GM12878 (cell line): Measurements from ENCODE around the gene DYNLT5. TPM values are rescaled to one million over a fixed set of nuclear protein-coding genes. Genes with fewer than 3 reads are reported as not detected.

Source experiments
- ATAC-seq: fragments of 200-7000 bp; cut with Tn5 transposase; 3 replicates; pipeline ENCODE4 v1.9.1; 2020; ENCODE audit warnings: mild to moderate bottlenecking, moderate library complexity
- BruUV-seq: library from RNA; stranded (reverse); fragments of 400-500 nt; replicated peaks from 2 replicates; lab custom pipeline; 2021; lab: Mats Ljungman, UMichigan
- CTCF ChIA-PET: fragments of 300-600 bp; sonication (Branson Sonifier 250); formaldehyde crosslinking; extraction: SDS; loops from one replicate; lab custom pipeline; 2021; ENCODE audit warnings: inconsistent platforms; lab: Yijun Ruan, JAX
- POLR2A ChIA-PET: fragments of 350-600 bp; formaldehyde crosslinking; extraction: SDS; loops from one replicate; lab custom pipeline; 2021; ENCODE audit warnings: inconsistent platforms; lab: Charles Lee
- RAD21 ChIA-PET: fragments of 300-600 bp; sonication (Branson Sonifier 250); formaldehyde crosslinking; loops from one replicate; lab custom pipeline; 2023; ENCODE audit warnings: antibody characterized with exemption; ENCODE audit not compliant: unreplicated experiment; lab: Charles Lee
- SMC1A ChIA-PET: fragments of 300-600 bp; sonication (Branson Sonifier 250); formaldehyde crosslinking; loops from one replicate; lab custom pipeline; 2023; ENCODE audit not compliant: unreplicated experiment, uncharacterized antibody; lab: Charles Lee
- DNase-seq: peaks from one replicate; pipeline ENCODE4 v3.0.0-alpha.2; 2011; ENCODE audit warnings: low read depth, low spot score
- FAIRE-seq: peaks from 3 replicates; lab custom pipeline; 2011; peaks lifted over from hg19 to GRCh38; lab: Jason Lieb, UNC
- H2AFZ ChIP-seq: 2 replicates; pipeline ENCODE4 v1.6.0; 2011; ENCODE audit warnings: low read depth, low read length, control low read depth; ENCODE audit not compliant: control insufficient read depth
- H3K27ac ChIP-seq: 2 replicates; pipeline ENCODE4 v1.5.1; 2011; ENCODE audit warnings: control low read depth; ENCODE audit not compliant: control insufficient read depth, insufficient read depth
- H3K27me3 ChIP-seq, 2 experiments: replicated peaks in 1 of 2; 2 replicates each; pipeline versions ENCODE4 v1.6.0 to v1.6.1; 2011; ENCODE audit warnings: low read length in 1 of 2; ENCODE audit not compliant: control insufficient read depth in 2 of 2, insufficient read depth in 2 of 2
- H3K36me3 ChIP-seq, 2 experiments: 2 replicates each; pipeline ENCODE4 v1.5.1; 2011; ENCODE audit warnings: low read length in 1 of 2; ENCODE audit not compliant: control insufficient read depth in 2 of 2, insufficient read depth in 2 of 2
- H3K4me1 ChIP-seq: 2 replicates; pipeline ENCODE4 v1.6.1; 2011; ENCODE audit warnings: mild to moderate bottlenecking, low read length, moderate library complexity, mixed read lengths; ENCODE audit not compliant: control insufficient read depth, insufficient read depth
- H3K4me2 ChIP-seq: 2 replicates; pipeline ENCODE4 v1.6.0; 2011; ENCODE audit warnings: control low read depth; ENCODE audit not compliant: control insufficient read depth, insufficient read depth
- H3K4me3 ChIP-seq: fragments of 200-600 bp; sonication (generic); 2 replicates; pipeline ENCODE4 v1.5.1; 2016
- H3K79me2 ChIP-seq: 2 replicates; pipeline ENCODE4 v1.6.0; 2011; ENCODE audit warnings: low read length; ENCODE audit not compliant: control insufficient read depth, insufficient read depth
- H3K9ac ChIP-seq: 2 replicates; pipeline ENCODE4 v1.8.0; 2011; ENCODE audit warnings: low read length, control low read depth, mixed read lengths; ENCODE audit not compliant: control insufficient read depth, insufficient read depth
- H3K9me3 ChIP-seq: replicated peaks from 3 replicates; pipeline ENCODE4 v1.5.1; 2011; ENCODE audit warnings: mild to moderate bottlenecking, low read length; ENCODE audit not compliant: control insufficient read depth, insufficient read depth
- H4K20me1 ChIP-seq: 2 replicates; pipeline ENCODE4 v1.6.0; 2011; ENCODE audit not compliant: control insufficient read depth, insufficient read depth
- E4F1 ChIP-seq: fragments of 450-650 bp; IDR thresholded peaks from 2 replicates; pipeline ENCODE4 v1.6.1; 2018; ENCODE audit warnings: borderline replicate concordance, mild to moderate bottlenecking; ENCODE audit not compliant: partially characterized antibody
- REST ChIP-seq: IDR thresholded peaks from 2 replicates; pipeline ENCODE4 v1.6.1; 2012; ENCODE audit warnings: mild to moderate bottlenecking, low read depth, low read length
- SREBF1 ChIP-seq: IDR thresholded peaks from 2 replicates; pipeline ENCODE4 v1.6.1; 2012; ENCODE audit warnings: mild to moderate bottlenecking, low read length
- WGBS: methylation state at CpG from one replicate; pipeline ENCODE4 v1.1.6; 2016; ENCODE audit warnings: low lambda C conversion rate; ENCODE audit not compliant: insufficient replicate concordance, insufficient coverage; ENCODE audit errors: missing lambda C conversion rate; 5-methylcytosine and 5-hydroxymethylcytosine counted together
- in situ Hi-C: fragments of 300-500 bp; cut with MboI; formaldehyde crosslinking; loops from 9 replicates; pipeline ENCODE4 v1.14.3; 2018; ENCODE audit warnings: mixed read lengths
- intact Hi-C: fragments of 100-400 bp; cut with micrococcal nuclease; formaldehyde crosslinking; loops from one replicate; pipeline ENCODE4 v1.14.2; 2022; ENCODE audit not compliant: unreplicated experiment
- polyA plus RNA-seq, 11 experiments: library from polyadenylated mRNA; depleted of rRNA in 4 of 11; unstranded in 6 of 11; stranded (reverse) in 5 of 11; fragments of >200 nt; fragmentation: Nextera tagmentation in 4 of 11; fragmentation: Illumina TruSeq in 1 of 11; extraction: Ambion mirVana in 4 of 11; extraction: Trizol in 1 of 11; gene quantifications; 1 replicate in 1 of 11; 2 replicates in 10 of 11; pipeline versions ENCODE4 v1.2.1 to v1.2.3, GENCODE V29; 2011 to 2016; ENCODE audit warnings: inconsistent platforms in 2 of 11, missing spikeins in 2 of 11, low read depth in 1 of 11
- total RNA-seq, 4 experiments: library from RNA; depleted of rRNA in 3 of 4; stranded (reverse); fragments of >200 nt in 3 of 4; fragmentation: Illumina TruSeq in 1 of 4; extraction: Trizol in 1 of 4; gene quantifications; 2 replicates each; pipeline versions ENCODE4 v1.2.1 to v1.2.3, GENCODE V29; 2013 to 2021

DYNLT5 gene
- total and polyA plus RNA-seq, 10 of the 15 experiments (the other 5 are each of a cell fraction or from before 2014, with no cell fraction given): not detected

GRCh38 chr1:66770240-66770639 is 18.0 kb downstream of the DYNLT5 start:
- no peaks in the 10 kb centered on the region; a peak in 1 of 4 replicates for H3K27me3 ChIP-seq
- no TSS peak for BruUV-seq
- H3K4me1 ChIP-seq: no peaks in the 10 kb centered on the region
- H3K79me2 ChIP-seq: no peaks in the 10 kb centered on the region
- no peak overlapping the region for H3K9ac ChIP-seq
- CTCF ChIA-PET: interaction anchor here (1.3 kb wide), 1 partner anchor 379 kb away, joined by 5 read pairs; no protein-coding TSS in a partner anchor
- H3K27ac ChIP-seq: no peak overlapping the region
- POLR2A ChIA-PET: no interaction called here
- 89% methylated on average over 2 of the region's 2 CpGs for WGBS
- no peaks in the 10 kb centered on the region for H4K20me1 ChIP-seq
- no peaks in the 10 kb centered on the region for H3K9me3 ChIP-seq
- intact Hi-C loops: no loop called here
- RAD21 ChIA-PET: interaction anchor here (1.0 kb wide), 1 partner anchor 226 kb away, joined by 3 read pairs; no protein-coding TSS in a partner anchor
- TF ChIP-seq SREBF1 (no peak), E4F1 (no peak), REST (no peak)
- FAIRE-seq: no peak
- in situ Hi-C loops: loop anchor here (25.0 kb wide), 1 partner anchor 717 kb away; no protein-coding TSS in a partner anchor
- no peaks in the 10 kb centered on the region for H3K36me3 ChIP-seq
- SMC1A ChIA-PET: interaction anchor here (0.8 to 0.9 kb wide), 2 partner anchors 13 to 442 kb away, joined by 3 read pairs; no protein-coding TSS in a partner anchor
- no peak overlapping the region for H3K4me2 ChIP-seq
- H2AFZ ChIP-seq: no peak overlapping the region
- ATAC-seq: no peak
- H3K4me3 ChIP-seq: no peak overlapping the region
- DNase-seq: no peak
